H1 (cell line): ENCODE results near the gene CBR3. TPM values are rescaled to one million over a fixed set of nuclear protein-coding genes. Genes with fewer than 3 reads are reported as not detected.

Experiments
- RXRA ChIP-seq: IDR thresholded peaks from 2 replicates; pipeline ENCODE4 v1.6.1; 2011; ENCODE audit warnings: low read depth, mild to moderate bottlenecking, low read length, moderate library complexity; ENCODE audit not compliant: insufficient read depth
- YY1 ChIP-seq: IDR thresholded peaks from 2 replicates; pipeline ENCODE4 v1.6.1; 2011; ENCODE audit warnings: low read depth, mild to moderate bottlenecking, low read length
- polyA plus RNA-seq, 7 experiments: library from polyadenylated mRNA; depleted of rRNA in 3 of 7; stranded (reverse) in 5 of 7; unstranded in 2 of 7; fragments of >200 nt in 5 of 7; fragments of 200-250 nt in 2 of 7; gene quantifications; 1 replicate in 5 of 7; 2 replicates in 1 of 7; 4 replicates in 1 of 7; pipeline versions ENCODE4 v1.2.1 to v1.2.3, GENCODE V29; 2011 to 2013; ENCODE audit warnings: missing spikeins in 2 of 7, mixed read lengths in 2 of 7
- total RNA-seq: library from RNA; stranded (reverse); fragmentation: NEBNext Ultra II Directional; extraction: Animal tissue kit (Norgen Biotek cat#: 25700); gene quantifications from 2 replicates; pipeline ENCODE4 v1.2.1, GENCODE V29; 2021
- TF ChIP-seq, protein P1 (sequence below): IDR thresholded peaks from 2 replicates; pipeline ENCODE4 v1.6.1; 2012; ENCODE audit warnings: inconsistent platforms

Gene CBR3
- total and polyA plus RNA-seq, 2 of the 8 experiments (the other 6 are each of a cell fraction or from before 2014, with no cell fraction given): 1.2 to 4.3 TPM

GRCh38 chr21:36186081-36186480 lies 51.2 kb downstream of the CBR3 start (continued):
- TF ChIP-seq, protein P1, sequence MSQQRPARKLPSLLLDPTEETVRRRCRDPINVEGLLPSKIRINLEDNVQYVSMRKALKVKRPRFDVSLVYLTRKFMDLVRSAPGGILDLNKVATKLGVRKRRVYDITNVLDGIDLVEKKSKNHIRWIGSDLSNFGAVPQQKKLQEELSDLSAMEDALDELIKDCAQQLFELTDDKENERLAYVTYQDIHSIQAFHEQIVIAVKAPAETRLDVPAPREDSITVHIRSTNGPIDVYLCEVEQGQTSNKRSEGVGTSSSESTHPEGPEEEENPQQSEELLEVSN: no peak
- TF ChIP-seq YY1: no peak
- TF ChIP-seq RXRA: no peak
